NK-92 treated with Interleukin-12 subunit alpha and Interleukin-12 subunit beta, amount 100 ng/mL, for 24 hours (cell line): ENCODE results near the gene GAGE13.
"Not testable (repeated sequence)": the region's sequence is repeated elsewhere in the genome, so short reads cannot be mapped to it uniquely, and the experiment has no call there.

Source experiments
- DNase-seq: peaks from one replicate; lab custom pipeline; 2025; lab: John Stamatoyannopoulos, UW

Gene GAGE13

GRCh38 chrX:49331282-49331681 is at the start of gene GAGE13:
TSS of gene GAGE13 (plus strand) at chrX:49331582. CDS start at chrX:49332738, 1,156 bp downstream.
- DNase-seq = not testable (repeated sequence)

- no peak for DNase-seq
Observed at GRCh38 chrX:49282647-49283011, 48.8 kb upstream of the GAGE13 start.

DNA sequence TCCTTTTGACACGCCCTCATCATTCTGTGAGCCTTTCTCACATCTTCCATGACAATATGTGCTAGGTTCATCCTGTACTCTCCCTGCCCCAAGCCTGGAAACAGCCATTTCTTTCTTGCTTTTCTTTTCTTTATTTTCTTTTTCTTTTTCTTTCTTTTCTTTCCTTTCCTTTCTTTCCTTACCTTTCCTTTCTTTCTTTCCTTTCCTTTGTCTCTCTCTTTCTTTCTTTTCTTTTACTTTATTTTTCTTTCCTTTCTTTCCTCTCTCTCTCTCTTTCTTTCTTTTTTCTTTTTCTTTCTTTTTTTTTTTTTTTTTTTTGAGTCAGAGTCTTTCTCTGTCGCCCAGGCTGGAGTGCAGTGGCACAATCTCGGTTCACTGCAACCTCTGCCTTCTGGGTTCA is 47.2 kb upstream of the GAGE13 start:
- DNase-seq = no peak

DNA sequence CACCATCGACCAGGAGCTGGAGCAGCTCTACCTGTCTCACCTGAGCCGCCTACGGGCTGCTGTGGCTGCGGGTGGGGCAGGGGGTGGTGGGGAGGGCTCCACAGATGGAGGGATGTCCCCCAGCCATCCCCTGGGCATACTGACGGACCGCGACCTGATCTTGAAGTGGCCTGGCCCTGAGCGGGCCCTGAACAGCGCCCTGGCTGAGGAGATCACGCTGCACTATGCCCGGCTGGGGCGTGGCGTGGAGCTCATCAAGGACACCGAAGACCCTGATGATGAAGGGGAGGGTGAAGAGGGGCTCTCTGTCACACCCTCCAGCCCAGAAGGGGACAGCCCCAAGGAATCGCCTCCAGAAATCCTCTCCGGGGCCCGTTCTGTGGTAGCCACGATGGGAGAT is 45.2 kb upstream of the GAGE13 start:
- DNase-seq = no peak

DNA sequence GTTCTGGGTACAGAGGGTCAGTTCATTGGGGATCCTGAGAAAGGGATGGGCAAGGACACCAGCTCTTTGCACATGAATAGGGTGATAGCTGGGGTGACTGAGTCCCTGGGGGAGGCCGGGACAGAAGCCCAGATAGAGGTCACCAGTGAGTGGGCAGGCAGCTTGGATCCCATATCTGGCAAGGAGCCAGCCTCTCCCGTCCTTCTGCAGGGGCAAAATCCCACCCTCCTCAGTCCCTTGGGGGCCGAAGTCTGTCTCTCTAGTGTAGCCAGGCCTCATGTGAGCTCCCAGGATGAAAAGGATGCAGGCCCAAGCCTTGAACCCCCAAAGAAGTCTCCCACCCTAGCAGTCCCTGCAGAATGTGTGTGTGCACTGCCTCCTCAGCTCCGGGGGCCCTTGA is 44.8 kb upstream of the GAGE13 start:
- no peak for DNase-seq

GRCh38 chrX:49287665-49288064 is 43.7 kb upstream of the GAGE13 start:
- no peak for DNase-seq

GRCh38 chrX:49290215-49290614 is 41.2 kb upstream of the GAGE13 start:
- no peak for DNase-seq

DNA sequence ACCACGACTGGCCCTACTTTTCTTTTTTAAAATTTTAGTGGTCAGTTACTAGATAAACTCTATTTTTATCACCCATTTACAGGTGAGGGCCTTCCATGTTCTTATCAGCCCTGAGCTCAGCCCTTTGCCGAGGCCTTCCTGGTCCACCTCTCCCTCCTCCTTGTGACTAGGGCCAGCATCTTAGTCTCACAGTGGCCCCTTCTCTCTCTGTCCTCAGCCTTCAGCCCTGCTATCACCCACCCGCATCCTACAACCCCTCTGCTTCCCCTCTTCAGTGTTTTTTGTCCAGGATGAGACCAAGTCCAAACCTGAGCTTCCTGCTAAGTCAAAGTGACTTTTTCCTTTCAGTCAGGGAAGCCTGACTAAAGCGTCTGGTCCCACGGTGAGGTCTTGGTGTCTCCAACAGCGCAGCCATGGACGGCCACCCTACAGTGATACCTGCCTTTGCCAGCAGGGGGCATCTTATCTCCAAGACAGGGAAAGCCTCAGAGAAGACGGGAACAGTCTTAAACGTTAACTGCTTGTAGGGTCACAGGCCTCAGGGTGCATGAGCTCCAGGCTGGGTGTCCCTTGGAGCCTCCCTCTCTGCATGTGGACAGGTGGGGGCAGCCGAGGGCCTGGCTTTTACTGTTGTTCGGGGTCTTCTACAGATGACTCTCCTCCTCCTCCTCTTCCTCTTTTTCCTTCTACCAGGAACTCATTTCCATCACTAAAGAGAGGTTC is 39.6 kb upstream of the GAGE13 start:
- peak; percentile 18 for DNase-seq

DNA sequence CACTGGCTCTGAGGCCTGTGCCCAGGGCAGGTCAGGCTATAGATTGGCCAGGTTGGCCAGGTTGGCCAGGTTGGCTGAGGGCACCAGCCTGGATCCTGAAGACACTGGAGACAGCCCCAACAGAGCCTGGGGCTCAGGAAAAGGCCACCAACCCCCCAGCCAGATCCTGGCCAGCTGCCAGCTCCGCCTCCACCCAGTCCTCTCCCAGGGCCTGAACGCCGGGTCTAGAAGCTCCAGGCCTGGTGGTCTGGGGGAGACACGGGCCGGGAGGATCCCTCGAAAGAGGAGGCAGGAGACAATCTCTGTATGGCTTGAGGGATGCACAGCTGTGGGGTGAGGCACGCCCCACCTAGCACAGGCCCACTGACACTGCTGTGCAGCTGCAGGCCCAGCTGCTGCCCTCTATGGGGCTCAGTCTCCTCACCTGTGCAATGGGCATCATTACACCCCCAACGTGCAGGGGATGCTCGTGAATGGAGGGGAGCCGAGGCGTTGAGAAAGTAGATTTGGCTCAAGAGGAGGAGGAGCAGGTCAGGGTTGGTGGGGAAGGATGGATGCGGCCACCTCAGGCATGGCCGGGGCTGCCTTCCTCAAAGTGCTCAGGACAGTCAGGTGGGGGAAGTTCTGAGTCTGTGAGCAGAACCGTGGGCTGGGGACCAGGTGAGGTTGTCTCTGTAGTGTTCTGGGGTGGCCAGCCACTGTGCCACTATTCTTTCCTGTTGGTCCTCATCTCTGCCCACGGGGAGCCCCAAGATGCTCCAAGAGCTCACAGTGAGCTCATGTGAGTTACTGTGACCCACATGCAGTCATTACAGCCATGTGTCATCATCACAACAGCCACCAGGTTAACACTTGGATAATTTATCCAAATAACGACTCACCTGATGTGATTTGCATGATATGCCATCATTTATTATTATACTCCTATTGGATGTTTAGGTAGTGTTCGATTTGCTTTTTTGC is 38.7 kb upstream of the GAGE13 start:
- DNase-seq = no peak

DNA sequence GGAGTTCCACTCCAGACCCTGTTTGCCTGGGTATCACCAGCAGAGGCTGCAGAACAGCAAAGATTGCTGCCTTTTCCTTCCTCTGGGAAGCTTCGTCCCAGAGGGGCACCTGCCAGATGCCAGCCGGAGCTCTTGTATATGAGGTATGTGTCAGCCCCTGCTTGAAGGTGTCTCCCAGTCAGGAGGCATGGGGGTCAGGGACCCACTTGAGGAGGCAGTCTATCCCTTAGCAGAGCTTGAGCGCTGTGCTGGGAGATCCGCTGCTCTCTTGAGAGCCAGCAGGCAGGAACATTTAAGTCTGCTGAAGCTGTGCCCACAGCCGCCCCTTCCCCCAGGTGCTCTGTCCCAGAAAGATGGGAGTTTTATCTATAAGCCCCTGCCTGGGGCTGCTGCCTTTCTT is 32.1 kb upstream of the GAGE13 start:
- DNase-seq = not testable (repeated sequence)

DNA sequence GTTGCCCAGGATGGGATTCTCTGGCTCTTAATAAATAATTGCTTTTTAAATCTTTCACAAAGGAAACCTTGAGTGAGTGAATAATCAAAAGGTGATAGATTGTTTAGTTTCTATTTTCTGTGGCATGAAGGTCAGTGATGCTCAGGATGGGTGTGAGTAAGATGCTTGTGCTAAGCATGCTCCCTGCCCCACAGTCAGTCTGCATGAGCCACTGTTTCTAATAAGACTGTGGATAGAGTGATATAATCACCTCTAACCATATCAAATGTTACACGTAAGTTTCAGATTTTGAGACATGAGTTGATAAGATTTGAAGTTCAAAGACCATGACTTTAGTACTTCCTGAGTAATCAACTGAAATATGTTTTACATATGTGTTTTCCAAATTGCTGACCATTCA is 30.7 kb upstream of the GAGE13 start:
- DNase-seq = no peak

GRCh38 chrX:49303346-49303745 is 28.0 kb upstream of the GAGE13 start, which contains the start of gene GAGE10:
TSS of gene GAGE10 (plus strand) at chrX:49303646. CDS start at chrX:49304860, 1,214 bp downstream.
- DNase-seq = no peak

DNA sequence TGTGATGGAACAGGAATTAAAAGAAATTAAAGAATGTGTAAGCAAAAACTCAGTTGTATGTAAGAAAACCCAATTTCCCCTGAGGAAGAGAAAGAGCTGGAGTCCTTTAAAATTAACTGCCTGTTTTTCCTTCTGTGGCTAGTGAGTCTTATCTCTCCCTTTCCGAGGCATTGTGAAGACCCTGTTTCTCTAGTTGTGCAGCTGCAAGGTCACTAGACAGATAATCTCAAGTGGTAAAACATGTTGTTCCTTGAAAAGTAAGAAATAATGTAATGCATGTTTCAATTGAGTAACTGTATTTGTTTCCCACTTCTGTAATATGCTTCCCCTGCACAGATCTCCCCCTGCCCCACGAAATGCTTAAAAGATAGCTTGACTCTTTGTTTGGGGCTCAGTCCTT is 23.6 kb upstream of the GAGE13 start:
- DNase-seq = not testable (repeated sequence)

DNA sequence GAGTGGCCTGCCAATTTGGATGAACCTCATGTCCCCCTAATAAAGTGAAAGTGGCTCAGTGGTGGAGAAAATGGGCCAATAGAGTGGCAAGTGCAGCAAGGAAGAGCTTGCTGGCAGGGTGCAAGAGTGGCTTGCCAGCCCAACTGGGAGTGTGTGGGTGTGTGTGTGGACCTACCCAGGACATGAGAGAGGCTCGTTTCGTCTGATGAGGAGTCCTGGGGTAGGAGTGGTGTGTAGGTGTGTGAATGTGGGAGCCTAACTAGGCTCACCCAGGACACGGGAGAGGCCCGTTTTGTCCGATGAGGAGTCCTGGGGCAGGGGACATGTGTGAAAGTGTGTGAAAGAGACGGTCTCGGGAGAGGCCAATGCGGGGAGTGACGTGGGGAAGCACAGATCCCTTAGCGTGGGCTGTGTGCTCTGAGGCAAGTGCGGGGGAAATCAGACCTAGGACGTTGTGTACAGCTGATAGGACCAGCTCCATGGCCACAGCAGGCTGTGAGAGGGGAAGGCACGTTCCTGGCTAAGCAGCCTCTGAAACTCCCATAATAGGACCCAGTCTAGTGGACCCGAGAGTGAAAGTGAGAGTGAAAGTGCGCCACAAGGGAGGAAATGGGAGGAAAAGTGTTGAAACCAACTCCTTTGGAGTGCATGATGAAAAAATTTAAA is 22.6 kb upstream of the GAGE13 start:
- DNase-seq = no peak

- no peak for DNase-seq
Observed at GRCh38 chrX:49309401-49309981, 21.9 kb upstream of the GAGE13 start.

GRCh38 chrX:49310371-49310770 is 21.0 kb upstream of the GAGE13 start:
- DNase-seq = no peak

DNA sequence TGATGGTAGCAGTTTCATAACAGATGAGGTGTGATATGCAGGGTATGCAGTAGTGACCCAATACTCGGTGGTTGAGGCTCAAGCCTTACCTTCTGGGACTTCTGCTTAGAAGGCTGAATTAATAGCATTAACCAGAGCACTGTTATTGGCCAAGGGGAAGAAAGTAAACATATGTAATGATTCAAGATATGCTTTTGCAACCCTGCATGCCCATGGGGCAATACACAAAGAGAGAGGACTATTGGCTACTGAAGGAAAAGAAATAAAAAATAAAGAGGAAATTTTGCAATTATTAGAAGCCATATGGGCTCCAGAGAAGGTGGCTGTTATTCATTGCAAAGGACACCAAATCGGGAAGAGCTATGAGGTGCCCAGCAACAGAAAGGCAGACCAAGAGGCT is 19.2 kb upstream of the GAGE13 start:
- no peak for DNase-seq

GRCh38 chrX:49316085-49316484 is 15.3 kb upstream of the GAGE13 start:
- no peak for DNase-seq

DNA sequence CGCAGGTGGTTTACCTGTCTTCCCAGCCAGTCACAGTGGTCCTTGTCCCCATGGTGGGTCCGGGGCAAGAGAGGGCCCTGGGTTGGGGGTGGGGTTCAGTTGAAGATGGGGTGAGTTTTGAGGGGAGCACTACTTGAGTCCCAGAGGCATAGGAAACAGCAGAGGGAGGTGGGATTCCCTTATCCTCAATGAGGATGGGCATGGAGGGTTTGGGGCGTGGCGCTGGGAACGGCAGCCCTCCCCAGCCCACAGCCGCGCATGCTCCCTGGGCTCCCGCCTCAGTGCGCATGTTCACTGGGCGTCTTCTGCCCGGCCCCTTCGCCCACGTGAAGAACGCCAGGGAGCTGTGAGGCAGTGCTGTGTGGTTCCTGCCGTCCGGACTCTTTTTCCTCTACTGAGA is 9.6 kb upstream of the GAGE13 start, which contains the start of gene GAGE12J:
TSS of gene GAGE12J (plus strand) at position 301 of the 400 bp plus-strand sequence. CDS start 1,157 bp downstream, outside the sequence.
- DNase-seq = not testable (repeated sequence)

DNA sequence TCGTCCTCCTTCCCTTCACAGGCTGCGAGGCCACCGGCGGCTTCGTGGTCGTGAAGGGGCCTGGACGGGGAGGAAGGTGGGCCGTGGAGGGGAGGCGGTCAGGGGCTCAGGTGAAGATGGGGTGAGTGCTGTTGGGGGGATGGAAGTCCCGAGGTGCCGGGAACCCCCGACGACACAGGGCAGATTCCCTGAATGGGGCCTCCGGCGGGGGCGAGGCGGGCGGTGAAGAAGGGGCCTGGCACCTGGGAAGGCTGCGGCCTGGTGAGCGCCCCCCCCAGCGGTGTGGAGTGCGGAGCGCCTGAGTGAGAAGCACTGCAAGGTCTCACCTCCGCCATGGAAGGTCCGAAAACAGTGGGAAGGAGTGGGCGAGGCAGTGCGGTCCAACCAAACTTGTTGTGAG is 9.1 kb upstream of the GAGE13 start:
- DNase-seq = not testable (repeated sequence)

GRCh38 chrX:49323735-49324134 is 7.6 kb upstream of the GAGE13 start:
- not testable (repeated sequence) for DNase-seq

GRCh38 chrX:49330421-49330820 is 961 bp upstream of the GAGE13 start:
- not testable (repeated sequence) for DNase-seq
